Thyroid gland (tissue), 4 donors: Measurements from ENCODE around the gene EFCAB8. TPM values are rescaled to one million over a fixed set of nuclear protein-coding genes. Genes with fewer than 3 reads are reported as not detected.

Experiments used
- DNase-seq, 2 donors: peaks; one replicate each; pipeline ENCODE4 v3.0.0-alpha.2; 2019
- H3K27ac ChIP-seq, 3 donors: fragments of 200-600 bp; sonication (generic); 1 replicate in 2 of 3; 2 replicates in 1 of 3; pipeline ENCODE4 v1.5.1; 2016 to 2019; ENCODE audit warnings: mild to moderate bottlenecking in 1 of 3, moderate library complexity in 1 of 3
- H3K27me3 ChIP-seq: fragments of 200-600 bp; sonication (generic); one replicate; pipeline ENCODE4 v1.5.1; 2019
- H3K36me3 ChIP-seq, 2 donors: fragments of 200-600 bp; sonication (generic); one replicate each; pipeline ENCODE4 v1.5.1; 2016 to 2019
- H3K4me1 ChIP-seq, 2 donors: fragments of 200-600 bp; sonication (generic); one replicate each; pipeline ENCODE4 v1.5.1; 2017 to 2019
- H3K4me3 ChIP-seq, 3 donors: fragments of 200-600 bp; sonication (generic); replicated peaks in 1 of 3; 1 replicate in 2 of 3; 2 replicates in 1 of 3; pipeline ENCODE4 v1.5.1; 2016; ENCODE audit warnings: mild to moderate bottlenecking in 1 of 3
- H3K9me3 ChIP-seq: fragments of 200-600 bp; sonication (generic); one replicate; pipeline ENCODE4 v1.5.1; 2017
- CTCF ChIP-seq, 6 experiments: fragments of 200-600 bp in 3 of 6; fragments of 450-650 bp in 3 of 6; sonication (generic) in 3 of 6; IDR thresholded peaks; one replicate each; pipeline ENCODE4 v1.5.1; 2016 to 2019; ENCODE audit warnings: antibody characterized with exemption in 6 of 6, mild to moderate bottlenecking in 2 of 6, inconsistent platforms in 1 of 6, moderate library complexity in 1 of 6
- POLR2A ChIP-seq, 2 donors: fragments of 450-650 bp; IDR thresholded peaks; one replicate each; pipeline ENCODE4 v1.6.1; 2017; ENCODE audit warnings: antibody characterized with exemption in 2 of 2, mild to moderate bottlenecking in 2 of 2, moderate library complexity in 1 of 2
- WGBS, 2 donors: methylation state at CpG; one replicate each; pipeline ENCODE4 v1.1.5; 2017; 5-methylcytosine and 5-hydroxymethylcytosine counted together
- intact Hi-C: fragments of 100-400 bp; cut with DNase I; formaldehyde crosslinking; loops from one replicate; pipeline ENCODE4 v1.15.1; 2023
- total RNA-seq, 4 donors: library from RNA; depleted of rRNA; stranded (reverse); fragments of >200 nt; gene quantifications; one replicate each; pipeline ENCODE4 v1.2.3, GENCODE V29; 2016

EFCAB8 gene
- total RNA-seq, 4 donors from 2014 or later = 0.27 to 2.3 TPM; not detected in 2

GRCh38 chr20:32924781-32925180 is 66.1 kb downstream of the EFCAB8 start:
- H3K36me3 ChIP-seq = no peaks in the 10 kb centered on the region
- DNase-seq = no peak
- no peak overlapping the region for H3K4me3 ChIP-seq
- H3K27me3 ChIP-seq = no peaks in the 10 kb centered on the region
- intact Hi-C loops = no loop called here
- H3K9me3 ChIP-seq = no peaks in the 10 kb centered on the region
- no peaks in the 10 kb centered on the region for H3K4me1 ChIP-seq
- no peak overlapping the region for H3K27ac ChIP-seq
- TF ChIP-seq POLR2A (IDR thresholded peaks at IDR 0.05) (no peak), CTCF (IDR thresholded peaks at IDR 0.05) (no peak)
- 88 to 100% methylated on average over 1 of the region's 1 CpG for WGBS, 2 donors

GRCh38 chr20:32925481-32926196 is 66.9 kb downstream of the EFCAB8 start:
- intact Hi-C loops = no loop called here
- Histone ChIP-seq H3K9me3 (no peaks in the 10 kb centered on the region), H3K27ac (no peak overlapping the region), H3K4me3 (no peak overlapping the region), H3K27me3 (no peaks in the 10 kb centered on the region), H3K36me3 (no peaks in the 10 kb centered on the region), H3K4me1 (no peaks in the 10 kb centered on the region)
- no peak for DNase-seq
- TF ChIP-seq POLR2A (IDR thresholded peaks at IDR 0.05) = no peak
- no peak for TF ChIP-seq CTCF (IDR thresholded peaks at IDR 0.05)
- WGBS, 2 donors = 82 to 88% methylated on average over 16 to 17 of the region's 17 CpGs

GRCh38 chr20:32929162-32929561 is 70.4 kb downstream of the EFCAB8 start:
- H3K4me3 ChIP-seq = no peak overlapping the region
- intact Hi-C loops = no loop called here

GRCh38 chr20:32930181-32930580 is 71.5 kb downstream of the EFCAB8 start:
- WGBS, 2 donors = 87 to 88% methylated on average over 9 to 10 of the region's 10 CpGs
- H3K27me3 ChIP-seq = no peaks in the 10 kb centered on the region
- no peak overlapping the region for H3K27ac ChIP-seq
- no peaks in the 10 kb centered on the region for H3K4me1 ChIP-seq
- no peak for DNase-seq
- H3K4me3 ChIP-seq = no peak overlapping the region
- no peaks in the 10 kb centered on the region for H3K36me3 ChIP-seq
- no peak for TF ChIP-seq CTCF (IDR thresholded peaks at IDR 0.05)
- TF ChIP-seq POLR2A (IDR thresholded peaks at IDR 0.05) = no peak
- H3K9me3 ChIP-seq = no peaks in the 10 kb centered on the region
- intact Hi-C loops = no loop called here

More at GRCh38 chr20:32929162-32929561, 70.4 kb downstream of the EFCAB8 start:
- no peak for DNase-seq
- Histone ChIP-seq H3K4me1 (no peaks in the 10 kb centered on the region), H3K9me3 (no peaks in the 10 kb centered on the region), H3K36me3 (no peaks in the 10 kb centered on the region), H3K27ac (no peak overlapping the region), H3K27me3 (no peaks in the 10 kb centered on the region)
- no peak for TF ChIP-seq CTCF (IDR thresholded peaks at IDR 0.05)
- no peak for TF ChIP-seq POLR2A (IDR thresholded peaks at IDR 0.05)
- 80 to 97% methylated on average over 3 of the region's 3 CpGs for whole genome bisulfite sequencing, 2 donors

- H3K9me3 ChIP-seq = no peaks in the 10 kb centered on the region
- H3K36me3 ChIP-seq = no peaks in the 10 kb centered on the region
- H3K27me3 ChIP-seq = no peaks in the 10 kb centered on the region
- H3K4me3 ChIP-seq = no peak overlapping the region
- no peak for DNase-seq
- no peaks in the 10 kb centered on the region for H3K4me1 ChIP-seq
- TF ChIP-seq CTCF (IDR thresholded peaks at IDR 0.05) (no peak), POLR2A (IDR thresholded peaks at IDR 0.05) (no peak)
- H3K27ac ChIP-seq = no peak overlapping the region
- WGBS, 2 donors = 83 to 96% methylated on average over 4 to 5 of the region's 5 CpGs
- intact Hi-C loops = no loop called here
Observed at GRCh38 chr20:32930701-32931100, 72.0 kb downstream of the EFCAB8 start.
